Keratinocyte (primary cell): ENCODE measurements around the gene SCNN1G. TPM values are rescaled to one million over a fixed set of nuclear protein-coding genes. Genes with fewer than 3 reads are reported as not detected.

Source experiments
- DNase-seq: peaks from one replicate; pipeline ENCODE4 v3.0.0-alpha.2; 2011; ENCODE audit warnings: low read depth, missing footprints, low spot score
- FAIRE-seq: peaks from 2 replicates; lab custom pipeline; 2011; peaks lifted over from hg19 to GRCh38; lab: Jason Lieb, UNC
- H2AFZ ChIP-seq: 2 replicates; pipeline ENCODE4 v1.6.0; 2012; ENCODE audit warnings: low read length, control low read depth, inconsistent platforms; ENCODE audit not compliant: control insufficient read depth
- H3K27ac ChIP-seq: 2 replicates; pipeline ENCODE4 v1.5.1; 2011; ENCODE audit warnings: low read length; ENCODE audit not compliant: control insufficient read depth, insufficient read depth
- H3K27me3 ChIP-seq: 3 replicates; pipeline ENCODE4 v1.6.0; 2011; ENCODE audit warnings: low read length; ENCODE audit not compliant: control insufficient read depth, insufficient read depth; ENCODE audit errors: extremely low read depth
- H3K36me3 ChIP-seq, 2 experiments: 2 replicates in 1 of 2; 3 replicates in 1 of 2; pipeline ENCODE4 v1.5.1; 2011; ENCODE audit warnings: low read length in 2 of 2, mild to moderate bottlenecking in 1 of 2; ENCODE audit not compliant: control insufficient read depth in 2 of 2, insufficient read depth in 2 of 2; ENCODE audit errors: extremely low read depth in 1 of 2
- H3K4me1 ChIP-seq: 3 replicates; pipeline ENCODE4 v1.5.1; 2011; ENCODE audit warnings: low read length; ENCODE audit not compliant: control insufficient read depth, insufficient read depth; ENCODE audit errors: extremely low read depth
- H3K4me2 ChIP-seq: 3 replicates; pipeline ENCODE4 v1.6.0; 2011; ENCODE audit warnings: low read depth, low read length; ENCODE audit not compliant: control insufficient read depth, insufficient read depth; ENCODE audit errors: extremely low read depth
- H3K4me3 ChIP-seq, 3 experiments: fragments of 200-600 bp in 1 of 3; sonication (generic) in 1 of 3; 2 replicates in 2 of 3; 3 replicates in 1 of 3; pipeline ENCODE4 v1.5.1; 2011 to 2016; ENCODE audit warnings: low read length in 3 of 3, mild to moderate bottlenecking in 3 of 3, control low read depth in 2 of 3, inconsistent platforms in 1 of 3, low read depth in 1 of 3, mixed read lengths in 1 of 3, mixed run types in 1 of 3, moderate library complexity in 1 of 3; ENCODE audit not compliant: control insufficient read depth in 2 of 3, insufficient read depth in 2 of 3; ENCODE audit errors: extremely low read depth in 1 of 3
- H3K79me2 ChIP-seq: 2 replicates; pipeline ENCODE4 v1.6.0; 2012; ENCODE audit warnings: low read length; ENCODE audit not compliant: control insufficient read depth, insufficient read depth
- H3K9ac ChIP-seq: 3 replicates; pipeline ENCODE4 v1.6.0; 2011; ENCODE audit warnings: low read length; ENCODE audit not compliant: control insufficient read depth, insufficient read depth; ENCODE audit errors: extremely low read depth
- H3K9me1 ChIP-seq: 3 replicates; pipeline ENCODE4 v1.6.0; 2011; ENCODE audit warnings: low read length; ENCODE audit not compliant: control insufficient read depth, insufficient read depth; ENCODE audit errors: extremely low read depth
- H3K9me3 ChIP-seq: 2 replicates; pipeline ENCODE4 v1.5.1; 2012; ENCODE audit warnings: low read depth, low read length; ENCODE audit not compliant: control insufficient read depth
- H4K20me1 ChIP-seq: 3 replicates; pipeline ENCODE4 v1.6.0; 2011; ENCODE audit warnings: low read length; ENCODE audit not compliant: control insufficient read depth, insufficient read depth; ENCODE audit errors: extremely low read depth
- CTCF ChIP-seq, 3 experiments: IDR thresholded peaks in 1 of 3; conservative IDR thresholded peaks in 1 of 3; optimal IDR thresholded peaks in 1 of 3; 2 replicates in 2 of 3; 3 replicates in 1 of 3; pipeline versions ENCODE3 to v1.5.1; 2011; ENCODE audit warnings: low read length in 3 of 3, mild to moderate bottlenecking in 3 of 3, moderate library complexity in 2 of 3, control low read depth in 1 of 3, inconsistent platforms in 1 of 3; ENCODE audit not compliant: insufficient read depth in 2 of 3; ENCODE audit errors: extremely low read depth in 1 of 3
- EZH2 ChIP-seq: IDR thresholded peaks from one replicate; pipeline ENCODE4 v1.6.1; 2012; ENCODE audit warnings: inconsistent platforms, mild to moderate bottlenecking, low read length, moderate library complexity
- dilution Hi-C: fragments of 300-500 bp; cut with MboI; formaldehyde crosslinking; loops from one replicate; pipeline ENCODE4 v1.7.0; 2020; ENCODE audit warnings: low sequenced_read_pairs; ENCODE audit not compliant: extremely low pct_ligation_motif_present
- polyA plus RNA-seq, 5 experiments: library from polyadenylated mRNA; depleted of rRNA in 3 of 5; stranded (reverse) in 3 of 5; stranded (forward) in 1 of 5; unstranded in 1 of 5; fragments of >200 nt; gene quantifications; 1 replicate in 1 of 5; 2 replicates in 3 of 5; 3 replicates in 1 of 5; pipeline versions ENCODE4 v1.2.1 to v1.2.3, GENCODE V29; 2011 to 2012; ENCODE audit warnings: missing spikeins in 2 of 5, low read depth in 1 of 5, low replicate concordance in 1 of 5

The SCNN1G gene
- polyA plus RNA-seq, 1 donor (not counting 4 experiments of a cell fraction or from before 2014, with no cell fraction given): 0.25 TPM

GRCh38 chr16:23194497-23195221 lies 12.1 kb downstream of the SCNN1G start:
- H3K4me3 ChIP-seq: no peak overlapping the region
- no peaks in the 10 kb centered on the region for H3K9me1 ChIP-seq
- no peaks in the 10 kb centered on the region for H4K20me1 ChIP-seq
- H3K4me2 ChIP-seq: no peak overlapping the region
- FAIRE-seq: no peak
- H3K4me1 ChIP-seq: no peaks in the 10 kb centered on the region
- no peak for TF ChIP-seq CTCF (optimal IDR thresholded peaks at IDR 0.05 in 1 of 3, IDR thresholded peaks at IDR 0.05 in 1 of 3, conservative IDR thresholded peaks at IDR 0.05 in 1 of 3; ENCODE audit: extremely low read depth in 1 of 3, insufficient read depth in 2 of 3, low read length in 3 of 3)
- TF ChIP-seq EZH2: no peak
- no peak overlapping the region for H2AFZ ChIP-seq
- dilution Hi-C loops: no loop called here
- H3K79me2 ChIP-seq: no peaks in the 10 kb centered on the region
- no peaks in the 10 kb centered on the region for H3K36me3 ChIP-seq
- H3K27ac ChIP-seq: no peak overlapping the region
- no peak for DNase-seq
- no peaks in the 10 kb centered on the region for H3K9me3 ChIP-seq
- peaks cover 4% of the 10 kb centered on the region for H3K27me3 ChIP-seq
- no peak overlapping the region for H3K9ac ChIP-seq

GRCh38 chr16:23195366-23195978 lies 12.9 kb downstream of the SCNN1G start:
- dilution Hi-C loops: no loop called here
- FAIRE-seq (no peak), DNase-seq (no peak)
- H3K4me3 ChIP-seq: no peak overlapping the region
- no peaks in the 10 kb centered on the region for H4K20me1 ChIP-seq
- H3K27ac ChIP-seq: no peak overlapping the region
- H3K4me1 ChIP-seq: no peaks in the 10 kb centered on the region
- peaks cover 4% of the 10 kb centered on the region for H3K27me3 ChIP-seq
- H3K9ac ChIP-seq: no peak overlapping the region
- no peak overlapping the region for H2AFZ ChIP-seq
- H3K79me2 ChIP-seq: no peaks in the 10 kb centered on the region
- H3K9me1 ChIP-seq: no peaks in the 10 kb centered on the region
- H3K4me2 ChIP-seq: no peak overlapping the region
- no peaks in the 10 kb centered on the region for H3K36me3 ChIP-seq
- no peaks in the 10 kb centered on the region for H3K9me3 ChIP-seq
- no peak for TF ChIP-seq CTCF (optimal IDR thresholded peaks at IDR 0.05 in 1 of 3, IDR thresholded peaks at IDR 0.05 in 1 of 3, conservative IDR thresholded peaks at IDR 0.05 in 1 of 3; ENCODE audit: extremely low read depth in 1 of 3, insufficient read depth in 2 of 3, low read length in 3 of 3)
- TF ChIP-seq EZH2: no peak
